ENCODE measurements around the gene ABCA2. TPM values are rescaled to one million over a fixed set of nuclear protein-coding genes. Genes with fewer than 3 reads are reported as not detected.

The ABCA2 gene, protein sequence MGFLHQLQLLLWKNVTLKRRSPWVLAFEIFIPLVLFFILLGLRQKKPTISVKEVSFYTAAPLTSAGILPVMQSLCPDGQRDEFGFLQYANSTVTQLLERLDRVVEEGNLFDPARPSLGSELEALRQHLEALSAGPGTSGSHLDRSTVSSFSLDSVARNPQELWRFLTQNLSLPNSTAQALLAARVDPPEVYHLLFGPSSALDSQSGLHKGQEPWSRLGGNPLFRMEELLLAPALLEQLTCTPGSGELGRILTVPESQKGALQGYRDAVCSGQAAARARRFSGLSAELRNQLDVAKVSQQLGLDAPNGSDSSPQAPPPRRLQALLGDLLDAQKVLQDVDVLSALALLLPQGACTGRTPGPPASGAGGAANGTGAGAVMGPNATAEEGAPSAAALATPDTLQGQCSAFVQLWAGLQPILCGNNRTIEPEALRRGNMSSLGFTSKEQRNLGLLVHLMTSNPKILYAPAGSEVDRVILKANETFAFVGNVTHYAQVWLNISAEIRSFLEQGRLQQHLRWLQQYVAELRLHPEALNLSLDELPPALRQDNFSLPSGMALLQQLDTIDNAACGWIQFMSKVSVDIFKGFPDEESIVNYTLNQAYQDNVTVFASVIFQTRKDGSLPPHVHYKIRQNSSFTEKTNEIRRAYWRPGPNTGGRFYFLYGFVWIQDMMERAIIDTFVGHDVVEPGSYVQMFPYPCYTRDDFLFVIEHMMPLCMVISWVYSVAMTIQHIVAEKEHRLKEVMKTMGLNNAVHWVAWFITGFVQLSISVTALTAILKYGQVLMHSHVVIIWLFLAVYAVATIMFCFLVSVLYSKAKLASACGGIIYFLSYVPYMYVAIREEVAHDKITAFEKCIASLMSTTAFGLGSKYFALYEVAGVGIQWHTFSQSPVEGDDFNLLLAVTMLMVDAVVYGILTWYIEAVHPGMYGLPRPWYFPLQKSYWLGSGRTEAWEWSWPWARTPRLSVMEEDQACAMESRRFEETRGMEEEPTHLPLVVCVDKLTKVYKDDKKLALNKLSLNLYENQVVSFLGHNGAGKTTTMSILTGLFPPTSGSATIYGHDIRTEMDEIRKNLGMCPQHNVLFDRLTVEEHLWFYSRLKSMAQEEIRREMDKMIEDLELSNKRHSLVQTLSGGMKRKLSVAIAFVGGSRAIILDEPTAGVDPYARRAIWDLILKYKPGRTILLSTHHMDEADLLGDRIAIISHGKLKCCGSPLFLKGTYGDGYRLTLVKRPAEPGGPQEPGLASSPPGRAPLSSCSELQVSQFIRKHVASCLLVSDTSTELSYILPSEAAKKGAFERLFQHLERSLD (N-terminal part only)
- total RNA-seq (ENCODE audit: low replicate concordance), result 2.7 and 19.7 TPM in 2 replicates

GRCh38 chr9:137027369-137028262 is at the start of gene ABCA2:
Gene ABCA2, minus strand, starts transcription at chr9:137028237. Its CDS starts 97 bp downstream, at chr9:137028140.
- peaks cover 3% of the 10 kb centered on the region for H3K27me3 Mint-ChIP-seq (ENCODE audit: insufficient read depth, low read depth)
- no peaks in the 10 kb centered on the region for H3K79me2 ChIP-seq (ENCODE audit: low read depth)
- H3K9ac ChIP-seq, result no peak within 1 kb of the TSS
- H3K36me3 ChIP-seq, result no peaks in the 10 kb centered on the region
- no peak within 1 kb of the TSS for H3K27ac ChIP-seq
- peak within 1 kb of the TSS; percentile 80 for H3K4me3 ChIP-seq
- H3K36me3 Mint-ChIP-seq, result no peaks in the 10 kb centered on the region
- peaks cover 24% of the 10 kb centered on the region for H3K4me1 ChIP-seq
- H3K4me3 Mint-ChIP-seq, result peak within 1 kb of the TSS; percentile 91
- peak; percentile 70 for DNase-seq (ENCODE audit: low spot score)
- peak within 1 kb of the TSS; percentile 99 for H3K4me2 ChIP-seq
- peak within 1 kb of the TSS; percentile 99 for H2AFZ ChIP-seq (replicated peaks)
- H4K20me1 ChIP-seq (ENCODE audit: low read depth), result peaks cover 13% of the 10 kb centered on the region
- no peaks in the 10 kb centered on the region for H3K9me3 ChIP-seq (ENCODE audit: low read depth)
- TF ChIP-seq EZH2phosphoT487 (IDR thresholded peaks at IDR 0.05) (no peak), EZH2 (IDR thresholded peaks at IDR 0.05) (no peak)
- TF ChIP-seq, protein P1, sequence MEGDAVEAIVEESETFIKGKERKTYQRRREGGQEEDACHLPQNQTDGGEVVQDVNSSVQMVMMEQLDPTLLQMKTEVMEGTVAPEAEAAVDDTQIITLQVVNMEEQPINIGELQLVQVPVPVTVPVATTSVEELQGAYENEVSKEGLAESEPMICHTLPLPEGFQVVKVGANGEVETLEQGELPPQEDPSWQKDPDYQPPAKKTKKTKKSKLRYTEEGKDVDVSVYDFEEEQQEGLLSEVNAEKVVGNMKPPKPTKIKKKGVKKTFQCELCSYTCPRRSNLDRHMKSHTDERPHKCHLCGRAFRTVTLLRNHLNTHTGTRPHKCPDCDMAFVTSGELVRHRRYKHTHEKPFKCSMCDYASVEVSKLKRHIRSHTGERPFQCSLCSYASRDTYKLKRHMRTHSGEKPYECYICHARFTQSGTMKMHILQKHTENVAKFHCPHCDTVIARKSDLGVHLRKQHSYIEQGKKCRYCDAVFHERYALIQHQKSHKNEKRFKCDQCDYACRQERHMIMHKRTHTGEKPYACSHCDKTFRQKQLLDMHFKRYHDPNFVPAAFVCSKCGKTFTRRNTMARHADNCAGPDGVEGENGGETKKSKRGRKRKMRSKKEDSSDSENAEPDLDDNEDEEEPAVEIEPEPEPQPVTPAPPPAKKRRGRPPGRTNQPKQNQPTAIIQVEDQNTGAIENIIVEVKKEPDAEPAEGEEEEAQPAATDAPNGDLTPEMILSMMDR (IDR thresholded peaks at IDR 0.05), result no peak
- no peak within 1 kb of the TSS for H3K27ac Mint-ChIP-seq
- H3K4me1 Mint-ChIP-seq, result peaks cover 12% of the 10 kb centered on the region
- peaks cover 30% of the 10 kb centered on the region for H3F3A ChIP-seq (ENCODE audit: low read depth)
- H3K9me3 Mint-ChIP-seq, result no peaks in the 10 kb centered on the region
- peaks cover 24% of the 10 kb centered on the region for H3K27me3 ChIP-seq

GRCh38 chr9:137077010-137077747 is 49.1 kb upstream of the ABCA2 start, which contains the start of gene UAP1L1:
Gene UAP1L1, plus strand, starts transcription at chr9:137077517. Its CDS starts 16 bp downstream, at chr9:137077533.
- Histone ChIP-seq H3K79me2 (ENCODE audit: low read depth) (no peaks in the 10 kb centered on the region), H4K20me1 (ENCODE audit: low read depth) (peaks cover 21% of the 10 kb centered on the region), H3K9ac (no peak within 1 kb of the TSS), H3F3A (ENCODE audit: low read depth) (peaks cover 20% of the 10 kb centered on the region), H3K9me3 (ENCODE audit: low read depth) (no peaks in the 10 kb centered on the region), H3K4me2 (peak within 1 kb of the TSS; percentile 79), H3K36me3 (no peaks in the 10 kb centered on the region), H2AFZ (replicated peaks) (no peak within 1 kb of the TSS), H3K4me3 (peak within 1 kb of the TSS; percentile 44), H3K4me1 (peaks cover 7% of the 10 kb centered on the region), H3K27ac (no peak within 1 kb of the TSS), H3K27me3 (peaks cover 86% of the 10 kb centered on the region)
- no peak within 1 kb of the TSS for H3K27ac Mint-ChIP-seq
- peaks cover 5% of the 10 kb centered on the region for H3K4me1 Mint-ChIP-seq
- H3K9me3 Mint-ChIP-seq, result no peaks in the 10 kb centered on the region
- H3K36me3 Mint-ChIP-seq, result no peaks in the 10 kb centered on the region
- H3K27me3 Mint-ChIP-seq (ENCODE audit: insufficient read depth, low read depth), result peaks cover 48% of the 10 kb centered on the region
- TF ChIP-seq, protein P1 (IDR thresholded peaks at IDR 0.05), result no peak
- TF ChIP-seq EZH2phosphoT487 (IDR thresholded peaks at IDR 0.05), result peak; percentile 11
- no peak for TF ChIP-seq EZH2 (IDR thresholded peaks at IDR 0.05)
- DNase-seq (ENCODE audit: low spot score), result peak; percentile 75
- peak within 1 kb of the TSS; percentile 77 for H3K4me3 Mint-ChIP-seq
